Measurements from ENCODE around the gene RAB3D.

DNA sequence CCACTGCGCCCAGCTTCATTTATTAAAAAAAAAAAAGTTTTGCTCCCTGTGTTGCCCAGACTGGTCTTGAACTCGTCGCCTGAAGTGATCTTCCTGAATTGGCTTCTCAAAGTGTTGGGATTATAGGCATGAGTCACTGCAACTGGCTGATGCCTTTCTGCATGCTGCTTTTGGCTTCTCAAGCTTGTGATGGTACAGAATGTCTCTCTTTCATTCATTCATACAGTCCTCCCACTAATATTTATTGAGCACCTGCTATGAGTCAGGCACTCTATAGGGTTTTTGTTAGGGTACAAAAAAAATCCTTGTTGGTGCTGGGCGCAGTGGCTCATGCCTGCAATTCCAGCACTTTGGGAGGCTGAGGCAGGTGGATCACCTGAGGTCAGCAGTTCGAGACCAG lies 34.5 kb downstream of the RAB3D start:
- TF ChIP-seq EZH2 (IDR thresholded peaks at IDR 0.05; ENCODE audit: insufficient read depth, poor library complexity, severe bottlenecking), result no peak
- no peak for TF ChIP-seq EZH2phosphoT487 (IDR thresholded peaks at IDR 0.05; ENCODE audit: insufficient read depth, low read depth)
